NB4 (cell line): ENCODE results near the gene STAC.
"Not testable (repeated sequence)": the region's sequence is repeated elsewhere in the genome, so short reads cannot be mapped to it uniquely, and the experiment has no call there.

Experiments
- DNase-seq: peaks from one replicate; pipeline ENCODE4 v3.0.0; 2010; ENCODE audit warnings: low read depth
- H3K4me3 ChIP-seq: one replicate; pipeline ENCODE4 v1.5.1; 2011; ENCODE audit warnings: mild to moderate bottlenecking, low read depth, low read length, moderate library complexity
- MYC ChIP-seq: IDR thresholded peaks from 2 replicates; pipeline ENCODE4 v1.6.1; 2011; ENCODE audit warnings: low read depth, low read length
- POLR2A ChIP-seq: IDR thresholded peaks from 2 replicates; pipeline ENCODE4 v1.6.1; 2011; ENCODE audit warnings: mild to moderate bottlenecking; ENCODE audit not compliant: insufficient read length; ENCODE audit errors: extremely low read depth
- TF ChIP-seq, protein P1 (sequence below): IDR thresholded peaks from 2 replicates; pipeline ENCODE4 v1.6.1; 2011; ENCODE audit warnings: low read depth, low read length
- TF ChIP-seq, protein P2 (sequence below): IDR thresholded peaks from one replicate; pipeline ENCODE4 v1.5.1; 2012; ENCODE audit warnings: low read depth, low read length

Gene STAC

DNA sequence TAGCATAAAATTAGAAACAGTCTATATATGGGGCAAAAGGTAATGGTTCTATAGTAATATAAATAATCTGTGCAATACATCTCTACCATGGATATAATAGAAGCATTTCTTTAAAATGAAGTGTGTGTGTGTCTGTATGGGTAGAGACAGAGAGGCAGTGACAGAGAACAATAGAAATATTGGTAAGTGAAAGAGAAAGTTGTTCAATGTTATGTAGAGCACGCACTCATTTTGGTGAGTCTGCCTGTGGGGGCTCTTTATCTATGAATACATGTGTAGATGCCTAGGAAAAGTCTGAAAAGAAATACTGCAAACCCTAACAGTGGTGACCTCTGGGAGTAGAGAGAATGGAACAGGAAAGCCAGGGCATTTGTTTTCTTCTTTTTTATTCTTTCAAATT is 182.6 kb downstream of the STAC start:
- TF ChIP-seq MYC (no peak), POLR2A (no peak)
- TF ChIP-seq, protein P1, sequence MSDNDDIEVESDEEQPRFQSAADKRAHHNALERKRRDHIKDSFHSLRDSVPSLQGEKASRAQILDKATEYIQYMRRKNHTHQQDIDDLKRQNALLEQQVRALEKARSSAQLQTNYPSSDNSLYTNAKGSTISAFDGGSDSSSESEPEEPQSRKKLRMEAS: no peak
- TF ChIP-seq, protein P2, sequence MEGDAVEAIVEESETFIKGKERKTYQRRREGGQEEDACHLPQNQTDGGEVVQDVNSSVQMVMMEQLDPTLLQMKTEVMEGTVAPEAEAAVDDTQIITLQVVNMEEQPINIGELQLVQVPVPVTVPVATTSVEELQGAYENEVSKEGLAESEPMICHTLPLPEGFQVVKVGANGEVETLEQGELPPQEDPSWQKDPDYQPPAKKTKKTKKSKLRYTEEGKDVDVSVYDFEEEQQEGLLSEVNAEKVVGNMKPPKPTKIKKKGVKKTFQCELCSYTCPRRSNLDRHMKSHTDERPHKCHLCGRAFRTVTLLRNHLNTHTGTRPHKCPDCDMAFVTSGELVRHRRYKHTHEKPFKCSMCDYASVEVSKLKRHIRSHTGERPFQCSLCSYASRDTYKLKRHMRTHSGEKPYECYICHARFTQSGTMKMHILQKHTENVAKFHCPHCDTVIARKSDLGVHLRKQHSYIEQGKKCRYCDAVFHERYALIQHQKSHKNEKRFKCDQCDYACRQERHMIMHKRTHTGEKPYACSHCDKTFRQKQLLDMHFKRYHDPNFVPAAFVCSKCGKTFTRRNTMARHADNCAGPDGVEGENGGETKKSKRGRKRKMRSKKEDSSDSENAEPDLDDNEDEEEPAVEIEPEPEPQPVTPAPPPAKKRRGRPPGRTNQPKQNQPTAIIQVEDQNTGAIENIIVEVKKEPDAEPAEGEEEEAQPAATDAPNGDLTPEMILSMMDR: no peak
- DNase-seq: no peak
- H3K4me3 ChIP-seq: no peak overlapping the region

DNA sequence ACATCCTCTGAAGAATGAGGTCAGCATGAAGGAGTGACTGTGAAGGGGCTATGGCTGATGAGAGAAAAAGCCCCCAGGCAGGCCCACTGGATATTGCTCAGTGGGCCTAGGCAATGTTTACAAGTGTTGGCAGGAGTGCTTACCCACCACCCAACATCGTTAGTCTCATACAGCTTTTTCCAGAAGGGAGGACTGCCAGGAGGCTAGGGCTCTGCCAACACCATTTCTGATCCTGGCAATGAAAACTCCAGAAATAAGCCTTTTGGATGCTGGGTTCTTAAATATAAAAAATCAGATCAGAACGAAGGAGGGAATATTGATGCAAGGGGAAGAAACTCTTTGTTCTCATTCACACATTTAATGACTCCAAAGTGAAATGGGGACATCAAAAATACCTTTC is 194.9 kb downstream of the STAC start:
- H3K4me3 ChIP-seq: no peak overlapping the region
- DNase-seq: no peak
- TF ChIP-seq, protein P1: no peak
- TF ChIP-seq MYC (no peak), POLR2A (no peak)
- TF ChIP-seq, protein P2: no peak

DNA sequence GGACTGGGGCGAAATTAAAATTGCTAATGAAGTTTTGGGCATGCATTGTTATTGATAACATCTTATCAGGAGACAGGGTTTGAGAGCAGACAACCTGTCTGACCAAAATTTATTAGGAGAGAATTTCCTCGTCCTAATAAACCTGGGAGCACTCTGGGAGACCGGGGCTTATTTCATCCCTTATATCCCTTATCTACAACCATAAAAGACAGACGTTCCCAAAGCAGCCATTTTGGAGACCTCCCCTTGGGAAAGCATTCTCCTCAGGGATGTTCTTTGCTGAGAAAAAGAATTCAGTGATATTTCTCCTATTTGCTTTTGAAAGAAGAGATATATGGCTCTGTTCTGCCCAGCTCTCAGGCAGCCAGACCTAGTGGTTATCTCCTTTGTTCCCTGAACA is 198.1 kb downstream of the STAC start:
- DNase-seq, H3K4me3 ChIP-seq: not testable (repeated sequence)

DNA sequence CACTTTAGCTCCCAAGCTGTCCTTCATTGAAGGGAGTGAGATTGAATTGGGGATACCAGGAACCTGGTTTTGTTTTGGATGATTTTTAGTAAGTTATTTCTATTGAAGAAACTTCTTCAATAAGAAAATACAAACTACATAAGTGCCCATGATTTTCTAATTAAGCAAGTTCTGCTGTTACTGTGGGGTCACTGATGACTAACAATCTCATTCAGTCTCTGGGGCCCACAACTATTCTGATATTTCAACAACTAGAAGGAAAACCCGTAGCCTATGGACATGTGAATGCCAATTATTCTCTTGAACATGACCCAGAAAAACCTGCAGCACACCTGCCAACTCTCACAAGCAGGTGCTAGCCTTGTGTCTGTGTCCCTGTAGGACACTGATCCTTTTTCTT is 199.4 kb downstream of the STAC start:
- no peak for DNase-seq
- H3K4me3 ChIP-seq: no peak overlapping the region
- TF ChIP-seq, protein P2: no peak
- TF ChIP-seq POLR2A (no peak), MYC (no peak)
- TF ChIP-seq, protein P1: no peak

DNA sequence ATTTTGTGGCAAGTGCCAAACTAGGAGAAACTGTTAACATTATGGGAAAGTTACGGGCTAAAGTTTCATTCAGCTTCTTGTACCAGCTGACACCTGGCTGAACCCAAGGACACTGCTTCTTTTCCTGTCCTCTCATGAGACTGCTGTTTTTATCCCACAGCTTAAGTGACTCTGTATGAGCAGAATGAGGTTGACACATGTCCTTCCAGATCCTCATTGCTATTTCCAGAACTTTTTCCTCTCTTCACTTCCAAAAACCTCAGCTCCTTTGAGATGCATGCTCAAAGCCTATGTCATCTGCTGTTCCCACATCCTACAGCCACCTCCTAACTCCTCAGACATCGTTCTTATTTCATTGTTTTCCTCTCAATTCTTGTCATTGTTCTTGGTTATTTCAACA is 200.4 kb downstream of the STAC start:
- H3K4me3 ChIP-seq: no peak overlapping the region
- DNase-seq: no peak
- TF ChIP-seq, protein P1: no peak
- no peak for TF ChIP-seq MYC
- TF ChIP-seq, protein P2: no peak
- TF ChIP-seq POLR2A: no peak

DNA sequence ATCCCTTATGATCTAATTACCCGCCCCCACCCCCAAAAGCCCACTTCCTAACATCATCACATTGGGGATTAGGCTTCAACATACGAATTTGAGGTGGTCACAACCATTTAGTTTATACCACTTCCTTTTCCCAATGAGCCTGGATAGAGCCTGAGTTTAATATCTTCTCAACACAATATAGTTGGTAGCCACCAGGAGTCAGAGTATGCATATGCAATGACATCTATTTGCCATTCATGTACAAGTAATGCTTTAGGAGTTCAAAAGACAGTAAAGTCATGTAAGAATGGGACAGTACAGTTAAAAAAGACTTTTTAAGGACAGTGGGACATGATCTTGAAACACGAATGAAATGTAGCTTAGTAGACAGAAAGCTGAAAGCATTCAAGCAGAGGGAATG is 211.7 kb downstream of the STAC start:
- H3K4me3 ChIP-seq: no peak overlapping the region
- TF ChIP-seq, protein P2: no peak
- no peak for TF ChIP-seq MYC
- TF ChIP-seq, protein P1: no peak
- no peak for TF ChIP-seq POLR2A
- no peak for DNase-seq

DNA sequence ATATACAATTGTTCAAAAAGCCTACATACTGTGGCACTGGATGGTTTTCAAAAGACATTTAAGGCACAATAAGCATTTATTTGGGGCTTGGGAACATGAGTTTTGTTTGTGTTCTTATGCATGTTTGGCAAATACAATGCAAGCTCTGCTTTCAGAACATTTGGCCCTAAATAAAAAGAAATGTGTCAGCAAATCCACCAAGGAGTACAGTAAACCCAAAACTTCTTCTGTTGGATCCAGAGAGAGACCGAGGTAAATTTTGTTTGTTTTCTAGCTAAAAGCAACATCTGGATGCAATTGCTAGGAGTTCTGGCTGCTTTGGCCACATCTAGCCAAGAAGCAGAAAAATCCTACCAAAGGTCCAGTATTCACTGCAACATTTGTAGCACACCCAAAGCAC is 215.2 kb downstream of the STAC start:
- H3K4me3 ChIP-seq: no peak overlapping the region
- TF ChIP-seq MYC (no peak), POLR2A (no peak)
- TF ChIP-seq, protein P1: no peak
- TF ChIP-seq, protein P2: no peak
- no peak for DNase-seq
